ENCODE data around the gene FAM83G.

The FAM83G gene

GRCh38 chr17:18968945-18969887 lies 35.3 kb downstream of the FAM83G start:
- H2AK5ac ChIP-seq (ENCODE audit: low read length) = no peak overlapping the region
- no peak overlapping the region for H2BK120ac ChIP-seq (ENCODE audit: low read depth, low read length)
- no peaks in the 10 kb centered on the region for H3K79me1 ChIP-seq (ENCODE audit: low read length)
- H3K27ac ChIP-seq (ENCODE audit: low read depth, low read length) = no peak overlapping the region
- no peak overlapping the region for H3K4me2 ChIP-seq (ENCODE audit: low read length)
- H3K9ac ChIP-seq (ENCODE audit: low read length) = no peak overlapping the region
- no peak overlapping the region for H3K4me3 ChIP-seq (ENCODE audit: low read length)
- no peak overlapping the region for H4K5ac ChIP-seq (ENCODE audit: low read length)
- H3K4me1 ChIP-seq (ENCODE audit: control insufficient read depth, low read depth, low read length) = peaks cover 4% of the 10 kb centered on the region
- no peak overlapping the region for H3K18ac ChIP-seq (ENCODE audit: low read length)
- peaks cover 3% of the 10 kb centered on the region for H3K36me3 ChIP-seq (ENCODE audit: control insufficient read depth, insufficient read depth, low read length)
- H2BK5ac ChIP-seq (ENCODE audit: low read length) = no peak overlapping the region
- H3K23ac ChIP-seq (ENCODE audit: low read length) = no peak overlapping the region
- H3K27me3 ChIP-seq (ENCODE audit: insufficient read depth, low read length, poor library complexity) = no peaks in the 10 kb centered on the region
- DNase-seq = no peak
- H2BK15ac ChIP-seq (replicated peaks; ENCODE audit: low read depth) = no peak overlapping the region
- no peak overlapping the region for H3K4ac ChIP-seq (ENCODE audit: low read depth, low read length)
- H3K56ac ChIP-seq (ENCODE audit: low read length) = peak overlapping the region; percentile 25
- no peaks in the 10 kb centered on the region for H3K79me2 ChIP-seq (ENCODE audit: control insufficient read depth, insufficient read depth, low read length)
- no CpG with 5 or more reads among the region's 23 CpGs for WGBS (ENCODE audit: extremely low coverage, insufficient coverage, low lambda C conversion rate)
- no peak overlapping the region for H4K8ac ChIP-seq (ENCODE audit: low read depth, low read length)

- Histone ChIP-seq H4K5ac (ENCODE audit: low read length) (no peak overlapping the region), H3K9ac (ENCODE audit: low read length) (no peak overlapping the region), H2BK120ac (ENCODE audit: low read depth, low read length) (no peak overlapping the region), H4K8ac (ENCODE audit: low read depth, low read length) (no peak overlapping the region), H3K18ac (ENCODE audit: low read length) (no peak overlapping the region), H3K27me3 (ENCODE audit: insufficient read depth, low read length, poor library complexity) (no peaks in the 10 kb centered on the region), H3K23ac (ENCODE audit: low read length) (no peak overlapping the region), H3K4me1 (ENCODE audit: control insufficient read depth, low read depth, low read length) (peaks cover 4% of the 10 kb centered on the region), H2AK5ac (ENCODE audit: low read length) (no peak overlapping the region), H3K79me1 (ENCODE audit: low read length) (no peaks in the 10 kb centered on the region), H2BK15ac (replicated peaks; ENCODE audit: low read depth) (no peak overlapping the region), H3K4me2 (ENCODE audit: low read length) (no peak overlapping the region), H3K27ac (ENCODE audit: low read depth, low read length) (no peak overlapping the region), H2BK5ac (ENCODE audit: low read length) (no peak overlapping the region), H3K4ac (ENCODE audit: low read depth, low read length) (no peak overlapping the region), H3K4me3 (ENCODE audit: low read length) (no peak overlapping the region), H3K56ac (ENCODE audit: low read length) (peak overlapping the region; percentile 27), H3K79me2 (ENCODE audit: control insufficient read depth, insufficient read depth, low read length) (no peaks in the 10 kb centered on the region), H3K36me3 (ENCODE audit: control insufficient read depth, insufficient read depth, low read length) (peaks cover 3% of the 10 kb centered on the region)
- WGBS (ENCODE audit: extremely low coverage, insufficient coverage, low lambda C conversion rate) = no CpG with 5 or more reads among the region's 4 CpGs
- no peak for DNase-seq
Observed at GRCh38 chr17:18968345-18968744, 36.2 kb downstream of the FAM83G start.

GRCh38 chr17:18967916-18968315 lies 36.6 kb downstream of the FAM83G start:
- Histone ChIP-seq H2BK5ac (ENCODE audit: low read length) (no peak overlapping the region), H3K4me3 (ENCODE audit: low read length) (no peak overlapping the region), H3K79me2 (ENCODE audit: control insufficient read depth, insufficient read depth, low read length) (no peaks in the 10 kb centered on the region), H3K4ac (ENCODE audit: low read depth, low read length) (no peak overlapping the region), H3K79me1 (ENCODE audit: low read length) (no peaks in the 10 kb centered on the region), H3K56ac (ENCODE audit: low read length) (no peak overlapping the region), H3K4me2 (ENCODE audit: low read length) (no peak overlapping the region), H2AK5ac (ENCODE audit: low read length) (no peak overlapping the region), H4K8ac (ENCODE audit: low read depth, low read length) (no peak overlapping the region), H2BK15ac (replicated peaks; ENCODE audit: low read depth) (no peak overlapping the region), H3K27me3 (ENCODE audit: insufficient read depth, low read length, poor library complexity) (no peaks in the 10 kb centered on the region), H4K5ac (ENCODE audit: low read length) (no peak overlapping the region), H3K18ac (ENCODE audit: low read length) (no peak overlapping the region), H3K23ac (ENCODE audit: low read length) (no peak overlapping the region), H3K9ac (ENCODE audit: low read length) (peak overlapping the region; percentile 4), H2BK120ac (ENCODE audit: low read depth, low read length) (no peak overlapping the region), H3K27ac (ENCODE audit: low read depth, low read length) (no peak overlapping the region), H3K36me3 (ENCODE audit: control insufficient read depth, insufficient read depth, low read length) (peaks cover 3% of the 10 kb centered on the region), H3K4me1 (ENCODE audit: control insufficient read depth, low read depth, low read length) (peaks cover 4% of the 10 kb centered on the region)
- no CpG with 5 or more reads among the region's 4 CpGs for WGBS (ENCODE audit: extremely low coverage, insufficient coverage, low lambda C conversion rate)
- peak; percentile 65 for DNase-seq

GRCh38 chr17:18966831-18967624 lies 37.5 kb downstream of the FAM83G start:
- H3K4me1 ChIP-seq (ENCODE audit: control insufficient read depth, low read depth, low read length) = peaks cover 4% of the 10 kb centered on the region
- H2AK5ac ChIP-seq (ENCODE audit: low read length) = no peak overlapping the region
- no peaks in the 10 kb centered on the region for H3K27me3 ChIP-seq (ENCODE audit: insufficient read depth, low read length, poor library complexity)
- H3K23ac ChIP-seq (ENCODE audit: low read length) = no peak overlapping the region
- H3K9ac ChIP-seq (ENCODE audit: low read length) = no peak overlapping the region
- H2BK120ac ChIP-seq (ENCODE audit: low read depth, low read length) = no peak overlapping the region
- peak; percentile 37 for DNase-seq
- no peak overlapping the region for H2BK5ac ChIP-seq (ENCODE audit: low read length)
- H3K36me3 ChIP-seq (ENCODE audit: control insufficient read depth, insufficient read depth, low read length) = peaks cover 3% of the 10 kb centered on the region
- H2BK15ac ChIP-seq (replicated peaks; ENCODE audit: low read depth) = no peak overlapping the region
- H3K27ac ChIP-seq (ENCODE audit: low read depth, low read length) = peak overlapping the region; percentile 17
- H3K4me3 ChIP-seq (ENCODE audit: low read length) = no peak overlapping the region
- no peak overlapping the region for H3K4ac ChIP-seq (ENCODE audit: low read depth, low read length)
- WGBS (ENCODE audit: extremely low coverage, insufficient coverage, low lambda C conversion rate) = no CpG with 5 or more reads among the region's 19 CpGs
- no peak overlapping the region for H3K56ac ChIP-seq (ENCODE audit: low read length)
- no peak overlapping the region for H3K18ac ChIP-seq (ENCODE audit: low read length)
- H4K8ac ChIP-seq (ENCODE audit: low read depth, low read length) = no peak overlapping the region
- H4K5ac ChIP-seq (ENCODE audit: low read length) = no peak overlapping the region
- H3K79me2 ChIP-seq (ENCODE audit: control insufficient read depth, insufficient read depth, low read length) = no peaks in the 10 kb centered on the region
- H3K79me1 ChIP-seq (ENCODE audit: low read length) = no peaks in the 10 kb centered on the region
- H3K4me2 ChIP-seq (ENCODE audit: low read length) = no peak overlapping the region

- H3K79me2 ChIP-seq (ENCODE audit: control insufficient read depth, insufficient read depth, low read length) = no peaks in the 10 kb centered on the region
- no peak overlapping the region for H3K9ac ChIP-seq (ENCODE audit: low read length)
- no peaks in the 10 kb centered on the region for H3K79me1 ChIP-seq (ENCODE audit: low read length)
- no peak overlapping the region for H2AK5ac ChIP-seq (ENCODE audit: low read length)
- no peaks in the 10 kb centered on the region for H3K27me3 ChIP-seq (ENCODE audit: insufficient read depth, low read length, poor library complexity)
- H3K4me1 ChIP-seq (ENCODE audit: control insufficient read depth, low read depth, low read length) = peaks cover 4% of the 10 kb centered on the region
- no peak overlapping the region for H3K4me3 ChIP-seq (ENCODE audit: low read length)
- H3K56ac ChIP-seq (ENCODE audit: low read length) = no peak overlapping the region
- peaks cover 1% of the 10 kb centered on the region for H3K36me3 ChIP-seq (ENCODE audit: control insufficient read depth, insufficient read depth, low read length)
- no peak overlapping the region for H2BK120ac ChIP-seq (ENCODE audit: low read depth, low read length)
- no peak overlapping the region for H4K5ac ChIP-seq (ENCODE audit: low read length)
- DNase-seq = no peak
- H2BK5ac ChIP-seq (ENCODE audit: low read length) = no peak overlapping the region
- no CpG with 5 or more reads among the region's 14 CpGs for whole genome bisulfite sequencing (ENCODE audit: extremely low coverage, insufficient coverage, low lambda C conversion rate)
- no peak overlapping the region for H3K18ac ChIP-seq (ENCODE audit: low read length)
- no peak overlapping the region for H3K4ac ChIP-seq (ENCODE audit: low read depth, low read length)
- H4K8ac ChIP-seq (ENCODE audit: low read depth, low read length) = no peak overlapping the region
- H3K27ac ChIP-seq (ENCODE audit: low read depth, low read length) = no peak overlapping the region
- H3K4me2 ChIP-seq (ENCODE audit: low read length) = no peak overlapping the region
- no peak overlapping the region for H2BK15ac ChIP-seq (replicated peaks; ENCODE audit: low read depth)
- H3K23ac ChIP-seq (ENCODE audit: low read length) = no peak overlapping the region
Observed at GRCh38 chr17:18965530-18966236, 38.9 kb downstream of the FAM83G start.
